Measurements from ENCODE around the gene SCAANT1. TPM values are rescaled to one million over a fixed set of nuclear protein-coding genes. Genes with fewer than 3 reads are reported as not detected.

SCAANT1 gene
- total RNA-seq, 1 experiment from 2014 or later: not detected

DNA sequence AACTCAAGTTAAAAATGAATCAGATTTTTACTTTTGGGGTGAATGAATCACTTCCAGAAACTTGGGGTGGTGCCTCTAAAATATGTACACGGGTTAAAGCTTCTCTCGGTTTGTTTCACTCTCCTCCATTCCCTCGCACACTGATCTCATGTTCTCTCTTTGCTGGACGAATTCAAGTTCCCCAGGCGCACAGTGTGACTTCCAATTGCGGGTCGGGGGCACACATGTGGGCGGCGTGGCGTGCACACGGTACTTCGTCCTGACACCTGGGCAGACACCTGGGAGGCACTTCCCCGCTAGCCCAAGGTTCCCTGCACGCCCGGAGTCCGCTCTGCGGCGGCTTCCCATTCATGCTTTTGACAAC is 692 bp downstream of the SCAANT1 start:
- H3K79me2 ChIP-seq (ENCODE audit: low read depth): peaks cover 30% of the 10 kb centered on the region
- BruUV-seq (replicated peaks): TSS peak; percentile 77
- H3K4me1 ChIP-seq (replicated peaks; ENCODE audit: insufficient read depth): peaks cover 32% of the 10 kb centered on the region
- H2AFZ ChIP-seq: peak overlapping the region; percentile 79
- peak overlapping the region; percentile 82 for H3K4me2 ChIP-seq
- no peaks in the 10 kb centered on the region for H3K9me2 ChIP-seq (ENCODE audit: insufficient read depth)
- no peaks in the 10 kb centered on the region for H3K9me3 ChIP-seq (ENCODE audit: insufficient read depth, low read depth)
- POLR2A ChIA-PET (ENCODE audit: unreplicated experiment): interaction anchor here (0.6 kb wide), 1 partner anchor 16 kb away, joined by 3 read pairs; no protein-coding TSS in a partner anchor
- H3F3A ChIP-seq (ENCODE audit: insufficient read depth, low read depth): peaks cover 6% of the 10 kb centered on the region; the same call in 1 of the 2 replicates
- H3K36me3 ChIP-seq (ENCODE audit: low read depth): no peaks in the 10 kb centered on the region; the same call in 1 of the 2 replicates
- H3K27ac ChIP-seq: peak overlapping the region; percentile 55
- no peaks in the 10 kb centered on the region for H3K27me3 ChIP-seq (ENCODE audit: insufficient read depth, low read depth)
- TF ChIP-seq EZH2 (IDR thresholded peaks at IDR 0.05; ENCODE audit: low read depth): no peak
- intact Hi-C loops (cut with micrococcal nuclease; ENCODE audit: unreplicated experiment): loop anchor here (5.0 to 10.0 kb wide), 3 partner anchors 51 to 1597 kb away; no protein-coding TSS in a partner anchor
- no peak for DNase-seq
- no peaks in the 10 kb centered on the region; the same call in 1 of the 2 replicates for H4K20me1 ChIP-seq (ENCODE audit: insufficient read depth)
- peak overlapping the region; percentile 65 for H3K4me3 ChIP-seq
- CTCF ChIA-PET: no interaction called here

DNA sequence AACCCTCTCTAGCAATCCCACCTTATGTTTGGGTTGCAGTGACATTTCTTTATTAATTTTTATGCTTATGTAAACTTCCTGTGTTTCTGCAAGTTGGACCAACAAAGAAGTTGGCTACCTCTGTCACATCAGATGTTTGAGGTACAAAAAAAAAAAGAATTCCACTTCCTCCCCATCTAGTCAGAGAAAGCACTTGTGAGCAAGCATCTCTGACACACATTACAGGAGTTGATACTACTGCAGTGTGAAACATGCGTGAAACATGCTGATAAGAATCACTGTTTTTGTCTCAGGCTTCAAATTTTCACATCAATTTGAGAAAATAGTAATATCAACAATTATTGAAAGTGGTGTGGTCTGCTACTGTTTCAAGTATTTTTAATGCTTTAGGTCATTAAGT is 1.3 kb downstream of the SCAANT1 start:
- peak overlapping the region; percentile 82 for H3K4me2 ChIP-seq
- peaks cover 4% of the 10 kb centered on the region; the same call in 1 of the 2 replicates for H3F3A ChIP-seq (ENCODE audit: insufficient read depth, low read depth)
- DNase-seq: peak in 1 of 2 experiments; percentile 40
- H3K36me3 ChIP-seq (ENCODE audit: low read depth): no peaks in the 10 kb centered on the region; the same call in 1 of the 2 replicates
- H2AFZ ChIP-seq: 0 out of 2 replicates have a peak overlapping the region, but pooled peaks have one; percentile 79
- BruUV-seq (replicated peaks): no TSS peak
- H3K79me2 ChIP-seq (ENCODE audit: low read depth): peaks cover 24% of the 10 kb centered on the region
- H3K27me3 ChIP-seq (ENCODE audit: insufficient read depth, low read depth): no peaks in the 10 kb centered on the region
- intact Hi-C loops (cut with micrococcal nuclease; ENCODE audit: unreplicated experiment): loop anchor here (5.0 to 10.0 kb wide), 3 partner anchors 51 to 1596 kb away; no protein-coding TSS in a partner anchor
- H4K20me1 ChIP-seq (ENCODE audit: insufficient read depth): no peaks in the 10 kb centered on the region; the same call in 1 of the 2 replicates
- H3K4me3 ChIP-seq: peak overlapping the region; percentile 65
- TF ChIP-seq EZH2 (IDR thresholded peaks at IDR 0.05; ENCODE audit: low read depth): no peak
- TF ChIP-seq, protein P1, sequence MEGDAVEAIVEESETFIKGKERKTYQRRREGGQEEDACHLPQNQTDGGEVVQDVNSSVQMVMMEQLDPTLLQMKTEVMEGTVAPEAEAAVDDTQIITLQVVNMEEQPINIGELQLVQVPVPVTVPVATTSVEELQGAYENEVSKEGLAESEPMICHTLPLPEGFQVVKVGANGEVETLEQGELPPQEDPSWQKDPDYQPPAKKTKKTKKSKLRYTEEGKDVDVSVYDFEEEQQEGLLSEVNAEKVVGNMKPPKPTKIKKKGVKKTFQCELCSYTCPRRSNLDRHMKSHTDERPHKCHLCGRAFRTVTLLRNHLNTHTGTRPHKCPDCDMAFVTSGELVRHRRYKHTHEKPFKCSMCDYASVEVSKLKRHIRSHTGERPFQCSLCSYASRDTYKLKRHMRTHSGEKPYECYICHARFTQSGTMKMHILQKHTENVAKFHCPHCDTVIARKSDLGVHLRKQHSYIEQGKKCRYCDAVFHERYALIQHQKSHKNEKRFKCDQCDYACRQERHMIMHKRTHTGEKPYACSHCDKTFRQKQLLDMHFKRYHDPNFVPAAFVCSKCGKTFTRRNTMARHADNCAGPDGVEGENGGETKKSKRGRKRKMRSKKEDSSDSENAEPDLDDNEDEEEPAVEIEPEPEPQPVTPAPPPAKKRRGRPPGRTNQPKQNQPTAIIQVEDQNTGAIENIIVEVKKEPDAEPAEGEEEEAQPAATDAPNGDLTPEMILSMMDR (conservative IDR thresholded peaks at IDR 0.05): no peak
- ChIA-PET POLR2A (ENCODE audit: unreplicated experiment) (no interaction called here), CTCF (no interaction called here)
- H3K27ac ChIP-seq: peak overlapping the region; percentile 55
- peaks cover 30% of the 10 kb centered on the region for H3K4me1 ChIP-seq (replicated peaks; ENCODE audit: insufficient read depth)
- H3K9me3 ChIP-seq (ENCODE audit: insufficient read depth, low read depth): no peaks in the 10 kb centered on the region
- no peaks in the 10 kb centered on the region for H3K9me2 ChIP-seq (ENCODE audit: insufficient read depth)

DNA sequence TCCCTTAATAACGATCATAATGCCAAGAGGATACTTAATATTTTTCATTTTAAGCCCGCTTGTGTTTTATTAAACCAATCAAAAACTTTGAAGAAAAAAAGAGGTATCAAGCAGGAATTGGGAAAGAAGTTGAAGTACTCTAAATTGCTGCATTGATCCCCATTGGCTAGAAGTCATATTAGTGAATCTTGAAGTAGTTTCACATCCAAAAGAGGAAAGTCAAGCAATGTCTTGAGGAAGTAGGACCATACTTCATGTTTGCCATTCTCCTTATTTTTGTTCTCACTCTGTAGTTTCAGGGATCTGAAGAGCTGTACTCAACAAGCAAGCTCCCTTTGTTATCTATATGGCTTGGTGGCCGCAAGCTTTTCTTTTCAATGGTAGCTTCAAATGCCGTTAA is 2.2 kb downstream of the SCAANT1 start:
- H3F3A ChIP-seq (ENCODE audit: insufficient read depth, low read depth): peaks cover 4% of the 10 kb centered on the region; the same call in 1 of the 2 replicates
- POLR2A ChIA-PET (ENCODE audit: unreplicated experiment): interaction anchor here (0.6 kb wide), 1 partner anchor 10 kb away, joined by 3 read pairs; no protein-coding TSS in a partner anchor
- intact Hi-C loops (cut with micrococcal nuclease; ENCODE audit: unreplicated experiment): loop anchor here (5.0 to 10.0 kb wide), 3 partner anchors 52 to 1595 kb away; no protein-coding TSS in a partner anchor
- TF ChIP-seq, protein P1 (conservative IDR thresholded peaks at IDR 0.05): no peak
- no peak for TF ChIP-seq EZH2 (IDR thresholded peaks at IDR 0.05; ENCODE audit: low read depth)
- no peaks in the 10 kb centered on the region for H3K36me3 ChIP-seq (ENCODE audit: low read depth)
- peaks cover 16% of the 10 kb centered on the region for H3K79me2 ChIP-seq (ENCODE audit: low read depth)
- CTCF ChIA-PET: no interaction called here
- H4K20me1 ChIP-seq (ENCODE audit: insufficient read depth): no peaks in the 10 kb centered on the region; the same call in 1 of the 2 replicates
- no peaks in the 10 kb centered on the region for H3K27me3 ChIP-seq (ENCODE audit: insufficient read depth, low read depth)
- H3K27ac ChIP-seq: no peak overlapping the region
- BruUV-seq (replicated peaks): no TSS peak
- peaks cover 26% of the 10 kb centered on the region for H3K4me1 ChIP-seq (replicated peaks; ENCODE audit: insufficient read depth)
- H3K9me3 ChIP-seq (ENCODE audit: insufficient read depth, low read depth): no peaks in the 10 kb centered on the region
- no peak overlapping the region for H3K4me2 ChIP-seq
- H3K4me3 ChIP-seq: no peak overlapping the region
- no peaks in the 10 kb centered on the region for H3K9me2 ChIP-seq (ENCODE audit: insufficient read depth)
- DNase-seq: no peak
- H2AFZ ChIP-seq: no peak overlapping the region
